Thyroid gland (tissue), 4 donors: ENCODE results near the gene ATP7B. TPM values are rescaled to one million over a fixed set of nuclear protein-coding genes. Genes with fewer than 3 reads are reported as not detected.

Source experiments
- DNase-seq, 2 donors: peaks; one replicate each; pipeline ENCODE4 v3.0.0-alpha.2; 2019
- H3K27ac ChIP-seq, 3 donors: fragments of 200-600 bp; sonication (generic); 1 replicate in 2 of 3; 2 replicates in 1 of 3; pipeline ENCODE4 v1.5.1; 2016 to 2019; ENCODE audit warnings: mild to moderate bottlenecking in 1 of 3, moderate library complexity in 1 of 3
- H3K27me3 ChIP-seq: fragments of 200-600 bp; sonication (generic); one replicate; pipeline ENCODE4 v1.5.1; 2019
- H3K36me3 ChIP-seq, 2 donors: fragments of 200-600 bp; sonication (generic); one replicate each; pipeline ENCODE4 v1.5.1; 2016 to 2019
- H3K4me1 ChIP-seq, 2 donors: fragments of 200-600 bp; sonication (generic); one replicate each; pipeline ENCODE4 v1.5.1; 2017 to 2019
- H3K4me3 ChIP-seq, 3 donors: fragments of 200-600 bp; sonication (generic); replicated peaks in 1 of 3; 1 replicate in 2 of 3; 2 replicates in 1 of 3; pipeline ENCODE4 v1.5.1; 2016; ENCODE audit warnings: mild to moderate bottlenecking in 1 of 3
- H3K9me3 ChIP-seq: fragments of 200-600 bp; sonication (generic); one replicate; pipeline ENCODE4 v1.5.1; 2017
- POLR2A ChIP-seq, 2 donors: fragments of 450-650 bp; IDR thresholded peaks; one replicate each; pipeline ENCODE4 v1.6.1; 2017; ENCODE audit warnings: antibody characterized with exemption in 2 of 2, mild to moderate bottlenecking in 2 of 2, moderate library complexity in 1 of 2
- WGBS, 2 donors: methylation state at CpG; one replicate each; pipeline ENCODE4 v1.1.5; 2017; 5-methylcytosine and 5-hydroxymethylcytosine counted together
- intact Hi-C: fragments of 100-400 bp; cut with DNase I; formaldehyde crosslinking; loops from one replicate; pipeline ENCODE4 v1.15.1; 2023
- total RNA-seq, 4 donors: library from RNA; depleted of rRNA; stranded (reverse); fragments of >200 nt; gene quantifications; one replicate each; pipeline ENCODE4 v1.2.3, GENCODE V29; 2016
- TF ChIP-seq, protein P1 (sequence below), 6 experiments: fragments of 200-600 bp in 3 of 6; fragments of 450-650 bp in 3 of 6; sonication (generic) in 3 of 6; IDR thresholded peaks; one replicate each; pipeline ENCODE4 v1.5.1; 2016 to 2019; ENCODE audit warnings: antibody characterized with exemption in 6 of 6, mild to moderate bottlenecking in 2 of 6, inconsistent platforms in 1 of 6, moderate library complexity in 1 of 6

The ATP7B gene
- total RNA-seq, 4 donors from 2014 or later: 3.8 to 10.1 (median 5.6) TPM

DNA sequence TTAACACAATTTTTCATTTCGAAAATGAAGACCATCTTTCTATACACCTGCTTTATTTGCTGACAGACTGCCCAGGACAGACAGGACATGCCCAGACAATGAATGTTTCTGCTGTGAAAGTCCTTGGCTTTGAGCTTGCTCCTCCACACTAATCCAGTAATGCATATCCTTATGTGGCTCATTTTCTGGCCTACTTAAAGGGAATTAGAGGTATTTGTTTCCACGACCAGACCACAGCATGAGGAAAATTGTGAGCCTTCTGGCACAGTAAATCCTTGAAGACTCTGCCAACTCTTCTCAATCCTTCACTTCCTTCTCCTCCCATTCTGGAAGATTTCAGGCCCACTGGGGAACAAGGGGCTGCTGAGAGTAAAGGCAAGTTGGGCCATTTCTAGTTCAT is 123.8 kb downstream of the ATP7B start:
- no peak for DNase-seq
- H3K4me1 ChIP-seq: no peaks in the 10 kb centered on the region
- H3K9me3 ChIP-seq: no peaks in the 10 kb centered on the region
- 67 to 69% methylated on average over 2 of the region's 2 CpGs for WGBS, 2 donors
- no peak overlapping the region for H3K4me3 ChIP-seq
- no peaks in the 10 kb centered on the region for H3K36me3 ChIP-seq
- TF ChIP-seq, protein P1, sequence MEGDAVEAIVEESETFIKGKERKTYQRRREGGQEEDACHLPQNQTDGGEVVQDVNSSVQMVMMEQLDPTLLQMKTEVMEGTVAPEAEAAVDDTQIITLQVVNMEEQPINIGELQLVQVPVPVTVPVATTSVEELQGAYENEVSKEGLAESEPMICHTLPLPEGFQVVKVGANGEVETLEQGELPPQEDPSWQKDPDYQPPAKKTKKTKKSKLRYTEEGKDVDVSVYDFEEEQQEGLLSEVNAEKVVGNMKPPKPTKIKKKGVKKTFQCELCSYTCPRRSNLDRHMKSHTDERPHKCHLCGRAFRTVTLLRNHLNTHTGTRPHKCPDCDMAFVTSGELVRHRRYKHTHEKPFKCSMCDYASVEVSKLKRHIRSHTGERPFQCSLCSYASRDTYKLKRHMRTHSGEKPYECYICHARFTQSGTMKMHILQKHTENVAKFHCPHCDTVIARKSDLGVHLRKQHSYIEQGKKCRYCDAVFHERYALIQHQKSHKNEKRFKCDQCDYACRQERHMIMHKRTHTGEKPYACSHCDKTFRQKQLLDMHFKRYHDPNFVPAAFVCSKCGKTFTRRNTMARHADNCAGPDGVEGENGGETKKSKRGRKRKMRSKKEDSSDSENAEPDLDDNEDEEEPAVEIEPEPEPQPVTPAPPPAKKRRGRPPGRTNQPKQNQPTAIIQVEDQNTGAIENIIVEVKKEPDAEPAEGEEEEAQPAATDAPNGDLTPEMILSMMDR (IDR thresholded peaks at IDR 0.05): no peak
- TF ChIP-seq POLR2A (IDR thresholded peaks at IDR 0.05): no peak
- intact Hi-C loops: no loop called here
- no peaks in the 10 kb centered on the region for H3K27me3 ChIP-seq
- H3K27ac ChIP-seq: no peak overlapping the region

DNA sequence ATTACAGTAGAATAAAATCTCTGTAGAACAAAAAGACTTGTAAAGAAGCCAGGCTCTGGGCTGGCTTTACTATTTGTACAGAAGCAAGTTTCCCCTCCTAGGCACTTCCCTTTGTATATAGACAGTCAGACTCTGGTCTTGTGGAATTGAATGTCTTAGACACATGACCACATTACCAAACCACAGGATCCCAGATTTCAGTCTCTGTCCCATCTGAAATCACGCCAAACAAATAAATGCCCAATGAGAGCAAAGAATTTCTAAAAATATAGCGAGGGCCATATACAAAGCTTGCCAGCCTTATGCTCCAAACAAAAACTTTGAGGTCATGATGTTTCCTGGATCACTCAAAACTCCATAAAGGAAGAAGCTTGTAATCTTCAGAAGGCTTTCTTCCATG is 125.6 kb downstream of the ATP7B start:
- intact Hi-C loops: no loop called here
- H3K4me3 ChIP-seq: no peak overlapping the region
- WGBS, 2 donors: 88 to 89% methylated on average over 2 of the region's 2 CpGs
- no peaks in the 10 kb centered on the region for H3K36me3 ChIP-seq
- no peak for DNase-seq
- TF ChIP-seq, protein P1 (IDR thresholded peaks at IDR 0.05): no peak
- no peak for TF ChIP-seq POLR2A (IDR thresholded peaks at IDR 0.05)
- H3K4me1 ChIP-seq: no peaks in the 10 kb centered on the region
- H3K27me3 ChIP-seq: no peaks in the 10 kb centered on the region
- H3K27ac ChIP-seq: no peak overlapping the region
- no peaks in the 10 kb centered on the region for H3K9me3 ChIP-seq

DNA sequence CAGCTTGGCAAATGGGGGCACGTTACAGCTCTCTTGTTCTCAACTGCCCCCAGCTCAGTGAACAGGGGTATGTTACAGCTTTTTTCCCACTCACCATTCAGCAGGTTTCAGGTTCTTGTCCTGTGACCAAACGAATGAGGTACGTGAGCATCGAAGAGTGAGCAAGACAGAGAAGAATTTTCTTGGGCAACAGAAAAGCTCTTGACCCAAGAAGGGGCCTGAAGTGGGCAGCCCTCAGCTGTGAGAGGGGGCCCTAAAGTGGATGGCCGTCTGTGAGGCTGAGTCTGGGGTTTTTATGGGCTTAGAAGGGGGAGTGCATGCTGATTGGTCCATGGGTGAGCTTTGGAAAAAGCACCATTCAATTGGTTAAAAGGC is 128.0 kb downstream of the ATP7B start:
- 65 to 69% methylated on average over 5 of the region's 5 CpGs for WGBS, 2 donors
- intact Hi-C loops: no loop called here
- DNase-seq: no peak
- Histone ChIP-seq H3K4me3 (no peak overlapping the region), H3K27ac (no peak overlapping the region), H3K27me3 (no peaks in the 10 kb centered on the region), H3K4me1 (no peaks in the 10 kb centered on the region), H3K9me3 (no peaks in the 10 kb centered on the region), H3K36me3 (no peaks in the 10 kb centered on the region)
- TF ChIP-seq, protein P1 (IDR thresholded peaks at IDR 0.05): no peak

Other genes with a start within 250 kb of the ATP7B start
- 10 to 100 TPM; 23.1 to 34.2 (median 27.4) TPM for gene DHRS12, start 207.3 kb downstream of the ATP7B start, total RNA-seq
- gene TMEM272, start 166.3 kb downstream of the ATP7B start, total RNA-seq: not detected
- under 1 TPM in 1 of 4 donors, not detected in 3; 0.40 TPM for gene CCDC70, start 149.5 kb downstream of the ATP7B start, total RNA-seq
- 10 to 100 TPM; 23.4 to 42.1 (median 39.0) TPM for gene ALG11, start 948 bp upstream of the ATP7B start, total RNA-seq
- 10 to 100 TPM; 23.1 to 31.2 (median 25.9) TPM for gene UTP14C, start 13.2 kb upstream of the ATP7B start, total RNA-seq
- under 1 TPM; 0.13 to 0.73 (median 0.48) TPM for gene NEK5, start 117.6 kb upstream of the ATP7B start, total RNA-seq
- gene NEK3, start 148.1 kb upstream of the ATP7B start, total RNA-seq: 10 to 100 TPM in 2 of 4 donors, 1 to 10 TPM in 2; 5.7 to 14.8 (median 10.4) TPM